GM21619 (cell line): ENCODE measurements around the gene TRMT10A.

Experiments
- ATAC-seq: cut with Tn5 transposase; IDR thresholded peaks from one replicate; pipeline ENCODE4 v1.9.1; 2021; ENCODE audit not compliant: unreplicated experiment

The TRMT10A gene

GRCh38 chr4:99563310-99564186 lies at the start of gene TRMT10A:
Gene TRMT10A, minus strand, starts transcription at chr4:99564039. Its CDS starts 4,701 bp downstream, at chr4:99559338.
- peak; percentile 93 for ATAC-seq

- no peak for ATAC-seq
Measured at GRCh38 chr4:99612704-99613103, 48.9 kb upstream of the TRMT10A start.

GRCh38 chr4:99612281-99612680 lies 48.4 kb upstream of the TRMT10A start:
- ATAC-seq = no peak

DNA sequence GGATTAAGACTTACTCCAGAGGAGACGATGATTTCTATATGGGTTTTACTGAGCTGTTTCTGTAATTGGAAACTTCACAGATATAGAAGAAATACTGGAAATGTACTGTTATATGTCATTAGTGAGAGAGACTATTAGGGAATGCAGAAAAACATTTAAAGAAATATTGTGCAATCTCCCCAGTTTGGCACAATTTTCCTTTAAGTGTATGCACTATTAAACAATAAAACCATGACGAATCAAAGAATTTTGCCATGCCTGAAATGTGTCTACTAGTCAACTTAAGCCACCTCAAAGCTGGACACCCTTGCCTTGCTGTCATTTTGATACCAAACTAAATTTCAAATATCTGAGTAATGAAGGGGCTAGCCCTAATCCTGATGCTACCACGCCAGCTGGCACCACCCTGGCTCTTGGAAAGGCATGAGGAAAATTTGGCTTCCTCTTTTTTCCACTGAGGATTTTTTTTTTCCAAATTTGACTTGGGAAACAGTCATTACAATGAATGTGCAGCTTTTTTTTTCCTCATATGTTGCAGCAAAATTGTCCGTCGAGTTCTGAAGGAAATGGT lies 46.9 kb upstream of the TRMT10A start:
- ATAC-seq = no peak

DNA sequence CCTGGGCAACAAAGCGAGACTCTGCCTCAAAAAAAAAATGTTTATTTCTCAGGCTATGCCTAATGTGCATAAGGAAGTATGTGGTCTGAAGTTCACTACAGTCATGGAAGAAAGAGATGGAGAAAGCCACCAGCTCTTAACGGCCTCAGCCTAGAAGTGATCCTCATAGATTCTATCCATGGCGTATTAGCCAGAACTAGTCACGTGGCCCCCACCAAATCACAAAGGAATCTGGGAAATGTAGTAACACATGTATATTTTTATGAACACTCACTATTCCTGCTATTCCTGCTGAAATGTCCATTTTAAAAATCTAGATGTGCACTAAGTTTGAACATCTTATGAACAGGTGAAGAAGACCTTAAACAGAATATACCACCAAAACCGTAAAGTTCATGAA lies 44.6 kb upstream of the TRMT10A start:
- ATAC-seq = no peak

GRCh38 chr4:99606716-99607115 lies 42.9 kb upstream of the TRMT10A start:
- no peak for ATAC-seq

GRCh38 chr4:99594818-99595217 lies 31.0 kb upstream of the TRMT10A start:
- peak; percentile 43 for ATAC-seq

- peak; percentile 77 for ATAC-seq
Measured at GRCh38 chr4:99593781-99594641, 30.2 kb upstream of the TRMT10A start.

- ATAC-seq = no peak
Measured at GRCh38 chr4:99591757-99592156, 27.9 kb upstream of the TRMT10A start.

DNA sequence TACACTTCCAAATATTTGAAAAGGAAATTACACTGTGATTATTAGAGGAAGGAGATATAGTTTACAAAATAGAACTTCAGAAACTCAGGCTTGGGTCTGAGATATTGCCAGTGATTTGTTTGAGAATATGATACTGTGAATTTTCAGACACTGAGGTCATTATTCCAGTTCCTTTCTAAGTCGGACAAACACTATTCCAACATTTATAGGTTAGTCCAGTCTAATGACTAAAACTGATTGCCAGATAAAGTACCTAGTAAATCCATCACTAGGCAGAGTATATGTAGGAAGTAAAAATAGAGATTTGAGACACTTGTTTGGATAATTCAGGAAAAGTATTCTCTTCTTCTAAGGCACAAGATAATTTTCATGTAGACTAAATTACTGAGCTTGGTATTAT lies 24.0 kb upstream of the TRMT10A start:
- no peak for ATAC-seq

- ATAC-seq = no peak
Measured at GRCh38 chr4:99587309-99587708, 23.5 kb upstream of the TRMT10A start.

DNA sequence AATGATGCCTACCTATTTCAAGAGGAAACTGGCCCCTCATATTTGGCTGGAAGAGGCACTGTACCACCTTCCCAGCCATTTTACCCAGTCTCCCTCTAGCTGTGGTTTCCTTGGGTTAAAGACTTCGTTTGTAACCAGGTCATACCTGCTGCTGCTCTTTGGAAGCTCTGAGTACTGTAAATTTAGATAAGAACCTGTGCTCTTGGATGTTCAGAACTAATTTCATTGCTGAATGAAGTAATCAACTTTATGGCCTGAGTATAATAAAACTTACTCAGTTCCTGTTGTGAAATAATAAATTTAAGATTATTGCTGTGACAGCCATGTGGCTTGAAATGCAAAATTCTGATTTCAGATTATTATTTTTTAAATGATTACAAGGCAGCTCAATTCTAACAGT lies 23.0 kb upstream of the TRMT10A start:
- ATAC-seq = no peak

- ATAC-seq = no peak
Measured at GRCh38 chr4:99586322-99586721, 22.5 kb upstream of the TRMT10A start.

DNA sequence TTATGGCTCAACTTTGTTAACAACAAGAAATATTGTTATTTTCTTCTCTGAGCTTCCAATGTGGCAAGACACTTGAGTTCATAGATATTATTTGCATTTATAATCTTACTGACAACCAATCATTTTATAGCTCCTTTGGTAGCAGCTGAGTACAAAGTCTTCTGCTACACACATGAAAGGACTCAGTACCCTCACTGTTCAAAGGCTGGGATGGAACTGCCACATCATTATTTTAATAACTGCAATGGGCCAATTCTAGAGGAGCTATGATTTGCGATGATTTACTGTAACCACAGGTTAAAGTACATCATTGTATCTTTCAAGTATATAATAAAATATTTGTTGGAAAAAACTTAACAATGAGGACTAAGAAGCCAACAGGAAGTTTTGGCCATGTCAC lies 21.7 kb upstream of the TRMT10A start:
- no peak for ATAC-seq

DNA sequence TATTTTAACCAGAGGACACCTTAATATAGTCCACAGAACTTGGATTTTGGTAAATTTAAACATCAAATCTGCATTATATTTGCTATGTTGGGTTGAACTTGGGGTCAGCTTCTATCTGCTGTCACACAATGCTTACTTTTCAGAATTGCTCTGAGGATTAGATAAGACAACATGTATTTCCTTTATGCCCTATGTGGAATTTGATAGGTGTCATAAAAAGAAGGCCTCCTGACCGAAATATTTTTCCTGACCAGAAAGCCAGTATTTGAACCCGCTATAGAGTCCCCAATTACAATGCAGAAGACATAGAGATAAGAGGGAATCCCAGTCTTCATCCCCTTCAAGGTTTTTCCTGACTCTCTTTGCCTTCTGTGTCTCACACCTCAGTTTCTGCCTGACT lies 14.9 kb upstream of the TRMT10A start:
- no peak for ATAC-seq

DNA sequence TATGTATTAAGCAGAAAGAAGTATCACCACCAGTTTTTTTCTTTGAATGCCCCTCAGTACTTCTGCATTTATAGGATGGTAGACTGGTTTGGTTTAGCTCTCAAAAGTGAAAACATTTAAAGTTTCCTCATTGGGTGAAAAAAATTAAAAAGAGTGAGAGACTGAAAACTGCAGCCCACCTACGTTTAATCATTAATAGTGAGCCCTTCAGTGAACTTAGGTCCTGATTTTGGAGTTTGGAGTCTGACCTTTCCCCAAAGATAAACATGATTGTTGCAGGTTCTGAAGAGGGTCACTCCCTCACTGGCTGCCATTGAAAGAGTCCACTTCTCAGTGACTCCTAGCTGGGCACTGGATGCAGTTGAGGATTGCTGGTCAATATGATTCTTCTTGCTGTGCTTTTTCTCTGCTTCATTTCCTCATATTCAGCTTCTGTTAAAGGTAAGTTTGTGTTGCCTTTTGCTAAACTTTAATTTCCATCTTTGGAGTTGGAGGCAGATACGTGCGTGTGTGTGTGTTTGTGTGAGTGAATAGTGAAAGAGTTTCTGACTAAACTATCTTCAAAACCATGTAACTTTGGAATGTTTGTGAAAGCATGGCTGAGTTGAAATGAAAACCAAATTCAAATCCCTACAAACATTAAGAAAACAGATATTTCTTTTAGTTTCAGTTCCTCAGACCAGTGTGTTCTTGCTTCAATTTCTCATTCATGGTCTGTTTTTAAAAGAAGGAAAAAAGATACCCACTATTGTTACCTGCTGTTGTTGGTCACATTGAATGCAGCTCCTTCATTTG lies 10.9 kb upstream of the TRMT10A start, which contains the start of gene MTTP:
Gene MTTP, plus strand, starts transcription at position 295 of the 795 bp plus-strand sequence. Its CDS starts 86 bp downstream, at position 381.
- peak; percentile 82 for ATAC-seq

DNA sequence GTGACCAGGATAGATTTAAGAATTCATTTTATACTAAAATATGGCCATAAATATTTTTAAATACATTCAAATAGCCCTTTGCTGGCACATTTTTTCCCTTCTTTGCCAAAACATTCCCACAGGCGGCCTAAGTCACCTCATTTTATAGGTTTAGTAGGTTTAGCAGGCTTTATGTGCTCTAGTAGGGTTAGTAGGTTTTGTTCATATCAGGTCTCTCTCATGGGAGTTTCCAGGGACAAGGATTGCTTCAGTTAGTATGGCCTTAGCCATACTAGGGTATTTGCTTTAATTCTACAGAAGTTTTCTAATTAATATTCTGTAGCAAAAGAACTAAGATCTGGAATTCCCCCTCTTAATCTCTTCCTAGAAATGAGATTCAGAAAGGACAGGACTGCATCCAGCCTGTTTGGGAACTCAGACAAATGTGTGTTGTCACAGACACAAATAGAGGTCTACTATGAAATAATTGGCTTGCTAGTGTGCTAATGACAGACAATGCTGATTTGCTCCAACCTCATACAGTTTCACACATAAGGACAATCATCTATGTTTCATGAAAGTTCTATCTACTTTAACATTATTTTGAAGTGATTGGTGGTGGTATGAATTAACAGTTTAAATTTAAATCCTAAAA lies 10.0 kb upstream of the TRMT10A start:
- ATAC-seq = no peak

DNA sequence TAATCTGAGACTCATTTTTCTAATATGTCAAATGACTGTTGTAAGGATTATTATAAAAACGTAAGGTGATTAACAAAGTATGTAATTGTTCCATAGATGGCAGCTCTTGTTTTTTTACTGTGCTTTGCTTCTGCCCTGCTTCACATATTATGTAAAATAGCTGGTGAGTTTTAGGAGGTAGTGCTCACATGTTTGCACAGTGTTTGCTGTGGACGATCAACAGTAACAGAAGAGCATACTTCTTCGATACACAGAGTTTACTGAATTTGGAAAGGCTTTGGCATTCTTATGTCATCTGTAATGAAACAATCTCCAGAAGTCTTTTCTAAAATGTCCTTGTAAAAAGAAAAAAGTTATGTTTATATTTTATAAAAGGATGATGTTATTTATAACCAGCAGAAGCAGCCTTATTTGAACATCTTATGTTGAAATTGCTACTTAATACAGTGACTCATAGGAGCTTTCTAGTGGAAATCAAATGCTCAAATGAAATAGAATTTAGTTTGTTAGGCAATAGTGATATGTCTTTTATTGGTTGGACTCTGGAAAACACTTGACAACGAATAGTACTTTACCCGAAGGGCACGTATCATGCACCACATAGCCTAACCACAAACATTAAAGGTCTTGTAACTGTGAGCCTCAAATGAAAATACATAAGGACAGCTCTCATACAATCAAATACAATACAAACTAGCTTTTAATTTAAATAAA lies 8.8 kb upstream of the TRMT10A start:
- no peak for ATAC-seq

DNA sequence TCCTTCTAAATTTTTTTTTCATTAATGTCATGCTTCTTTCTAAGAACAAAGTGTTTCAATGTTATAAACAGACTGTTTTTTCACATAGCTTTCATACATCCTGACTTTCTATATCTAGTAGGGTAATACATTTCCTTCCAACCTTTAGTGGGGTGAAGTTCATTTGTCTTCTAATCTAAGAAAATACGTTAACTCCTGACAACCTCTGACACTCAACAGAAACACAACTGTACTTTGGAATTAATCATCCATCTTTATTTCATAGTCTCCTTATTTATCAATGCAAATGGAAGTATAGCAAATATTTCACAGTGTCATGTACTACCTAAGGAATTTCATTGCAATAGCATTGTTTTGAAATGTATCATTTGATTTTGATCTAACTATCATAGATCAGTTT lies 8.0 kb upstream of the TRMT10A start:
- no peak for ATAC-seq

GRCh38 chr4:99564921-99565320 lies 1.1 kb upstream of the TRMT10A start:
- no peak for ATAC-seq
